Activated naive CD4-positive, alpha-beta T cell treated with Interleukin-2 at 50 U/mL for 16 hours (primary cell): ENCODE measurements around the gene STK33.

Experiments
- DNase-seq: peaks from one replicate; pipeline ENCODE4 v3.0.0-alpha.2; 2020

STK33 gene

DNA sequence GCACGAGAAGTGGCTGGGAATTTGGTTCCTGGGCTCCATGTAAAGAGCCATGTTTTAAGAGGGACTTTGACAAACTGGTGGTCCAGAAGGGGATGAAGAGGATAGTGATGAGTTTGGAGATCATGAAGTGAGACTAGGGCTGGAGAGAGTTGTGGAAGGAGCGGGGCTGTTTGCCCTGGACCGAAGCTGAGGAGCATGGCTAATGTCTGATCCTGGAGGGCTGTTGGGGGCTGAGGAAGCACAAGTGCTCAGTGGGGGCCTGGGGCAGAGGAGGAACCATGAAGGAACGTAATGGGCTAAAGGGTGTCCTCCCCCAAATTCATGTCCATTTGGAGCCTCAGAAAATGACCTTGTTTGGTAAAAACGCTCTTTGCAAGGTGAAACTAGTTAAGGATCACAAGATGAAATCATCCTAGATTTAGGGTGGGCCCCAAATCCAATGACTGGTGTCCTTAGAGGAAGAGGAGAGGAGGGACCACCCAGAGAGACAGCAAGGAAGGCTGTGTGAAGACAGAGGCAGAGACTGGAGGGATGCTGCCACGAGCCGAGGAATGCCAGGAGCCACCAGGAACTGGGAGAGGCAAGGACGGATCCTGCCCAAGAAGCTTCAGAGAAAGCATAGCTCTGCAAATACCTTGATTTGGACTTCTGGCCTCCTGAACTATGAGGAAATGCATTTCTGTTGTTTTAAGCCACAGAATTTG lies 223.1 kb downstream of the STK33 start:
- no peak for DNase-seq

DNA sequence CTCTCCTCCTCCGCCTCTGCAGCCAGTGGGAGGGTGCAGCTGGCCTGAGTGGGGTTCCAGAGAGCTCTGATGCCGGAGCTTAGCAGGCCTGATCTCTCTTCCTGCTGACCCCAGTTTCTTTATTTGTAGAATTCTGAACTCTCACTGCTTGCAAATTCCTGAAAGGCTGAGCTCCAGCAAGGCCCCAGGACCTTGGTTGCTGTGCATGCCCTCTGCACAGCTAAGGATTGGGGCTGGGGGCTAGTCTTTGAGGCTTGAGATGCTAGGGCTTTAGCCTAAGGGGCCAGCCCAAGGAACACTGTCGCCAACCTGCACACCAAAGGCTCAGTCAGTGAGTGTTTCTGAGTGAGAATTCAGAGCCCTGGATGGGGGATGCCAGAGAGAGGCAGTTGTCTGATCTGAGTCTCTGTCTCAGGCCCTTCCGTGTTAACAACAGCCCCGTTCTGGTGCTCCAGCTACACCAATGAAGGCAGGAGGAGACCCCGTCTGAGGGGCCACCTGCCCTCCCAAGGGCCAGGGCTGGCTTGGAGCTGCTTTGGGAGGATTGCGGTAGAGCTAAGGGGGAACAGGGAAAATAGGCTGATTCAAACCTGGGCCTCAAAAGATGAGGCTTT lies 224.3 kb downstream of the STK33 start:
- no peak for DNase-seq

DNA sequence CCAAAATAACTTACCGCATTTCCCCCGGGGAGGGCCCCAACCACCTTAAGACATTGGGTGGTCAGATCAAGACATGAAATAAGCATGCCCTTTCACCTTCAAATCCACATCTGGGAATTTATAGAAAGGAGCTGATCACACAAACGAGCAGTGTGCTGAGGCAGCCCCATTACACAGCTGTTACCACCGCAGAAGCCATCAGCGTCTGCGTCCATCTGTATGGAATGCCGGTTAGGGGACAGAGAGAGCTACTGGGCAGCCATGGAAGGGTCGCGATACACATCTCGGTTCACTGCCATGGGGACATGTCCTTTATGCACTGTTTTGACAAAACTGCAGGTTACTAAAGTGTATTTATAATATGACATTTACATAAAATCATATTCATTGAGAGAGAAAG lies 225.3 kb downstream of the STK33 start:
- no peak for DNase-seq

DNA sequence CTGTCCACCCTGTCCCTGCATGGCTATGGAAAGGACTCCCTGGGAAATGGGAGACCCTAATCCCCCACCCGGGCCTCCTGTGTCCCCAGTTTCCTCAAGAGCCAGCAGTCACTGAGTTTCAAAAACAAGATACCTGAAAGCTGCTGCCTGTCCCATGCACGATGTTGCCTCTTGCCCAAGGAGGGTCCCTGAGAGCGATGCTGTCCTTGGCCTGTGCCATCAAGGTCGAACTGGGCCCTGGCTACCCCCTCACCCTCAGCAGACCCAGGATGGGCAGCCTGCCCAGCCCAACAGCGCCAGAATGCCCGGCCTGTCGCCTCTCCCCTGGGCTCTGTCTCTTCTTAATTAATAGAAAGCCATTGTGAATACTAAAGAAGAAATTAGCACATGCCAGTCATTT lies 225.8 kb downstream of the STK33 start:
- no peak for DNase-seq

DNA sequence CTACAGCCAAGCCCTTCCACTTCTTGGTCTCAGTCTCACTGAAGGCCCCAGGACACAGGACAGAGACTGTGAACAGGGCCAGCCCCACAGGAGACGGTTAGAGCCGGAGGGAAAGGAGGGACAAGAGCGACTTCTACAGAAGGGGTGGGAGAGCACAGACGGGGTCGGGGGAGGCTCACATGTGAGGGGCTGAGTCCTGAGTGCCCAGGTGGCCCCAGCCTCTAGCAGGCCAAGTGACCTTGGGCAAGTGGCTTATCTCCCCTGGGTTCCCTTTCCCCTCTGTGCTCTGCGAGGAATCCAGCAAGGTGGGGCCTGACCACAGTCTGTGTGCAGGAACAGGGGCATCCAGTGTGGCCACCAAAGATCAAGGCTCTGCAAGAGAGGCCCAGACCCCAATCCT lies 227.7 kb downstream of the STK33 start:
- DNase-seq: no peak

DNA sequence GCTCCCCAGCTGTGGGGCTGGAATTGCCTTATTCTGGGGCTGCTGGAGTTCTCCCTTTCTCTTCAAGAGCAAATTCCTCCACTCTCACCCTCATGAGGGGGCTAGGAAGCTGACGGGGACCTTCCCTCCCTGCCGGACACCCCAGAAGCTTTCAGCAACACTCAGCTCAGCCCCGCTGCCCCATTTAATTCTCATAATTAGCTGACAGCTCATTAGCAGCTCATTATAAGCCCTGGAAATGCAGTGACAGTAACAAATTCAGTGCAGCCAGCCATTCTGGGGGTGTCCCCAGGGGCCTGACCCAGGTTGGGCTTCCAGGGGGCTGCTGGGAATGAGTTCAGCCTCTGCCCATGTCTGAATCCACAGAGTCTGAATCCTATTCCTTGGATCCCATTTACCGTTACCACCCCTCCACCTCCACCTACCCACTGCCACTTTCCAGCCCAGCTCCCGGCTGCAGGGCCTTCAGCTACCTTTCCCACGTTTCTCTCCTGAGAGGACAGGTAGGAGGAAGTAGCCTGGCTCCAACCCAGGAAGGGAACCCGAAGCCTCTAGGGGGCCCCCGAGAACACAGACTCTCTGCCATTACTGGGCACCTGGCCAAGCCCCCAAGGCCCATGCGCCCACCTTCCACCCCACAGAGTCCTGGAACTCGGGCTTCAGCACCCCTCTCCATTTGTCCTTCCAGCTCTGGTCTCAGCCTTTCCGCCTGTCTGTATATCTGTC lies 228.6 kb downstream of the STK33 start:
- no peak for DNase-seq

DNA sequence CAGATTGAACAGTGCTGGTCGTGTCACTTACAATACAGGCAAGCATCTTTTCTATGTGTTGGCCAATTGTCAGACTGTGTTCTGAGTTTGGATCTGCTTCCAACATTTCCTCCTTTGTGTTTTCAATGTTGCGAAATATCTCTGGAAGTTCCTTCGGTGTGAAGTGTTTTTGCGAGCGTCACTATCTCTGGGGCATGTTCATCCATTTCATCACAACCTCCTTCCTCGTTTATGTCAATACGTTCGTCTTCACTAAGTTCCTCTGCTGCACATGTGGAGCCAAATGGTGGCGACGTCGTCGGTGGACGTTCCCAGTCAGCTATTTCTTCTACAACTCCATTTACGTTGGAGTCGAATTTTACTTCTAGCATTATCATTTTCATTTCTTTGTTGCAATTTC lies 230.1 kb downstream of the STK33 start:
- no peak for DNase-seq

DNA sequence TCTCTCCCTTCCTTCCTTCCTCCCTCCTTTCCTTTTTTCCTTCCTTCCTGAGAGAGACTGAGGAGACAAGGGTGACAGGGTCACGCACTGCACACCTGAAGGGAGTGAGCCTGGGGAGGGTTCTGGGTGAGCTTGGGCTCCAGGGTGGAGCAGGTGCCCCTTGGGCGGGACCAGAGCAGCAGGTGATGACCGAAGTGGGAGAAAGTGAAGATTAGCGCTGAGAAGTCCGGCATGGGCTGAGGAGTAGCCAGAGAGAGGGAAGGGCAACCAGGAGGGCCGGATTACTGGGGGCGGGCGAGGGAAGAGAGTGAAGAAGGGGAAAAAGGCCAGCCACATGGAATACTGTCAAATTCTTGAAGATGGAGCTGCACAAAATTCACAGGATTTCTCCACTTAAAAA lies 231.1 kb downstream of the STK33 start:
- no peak for DNase-seq

DNA sequence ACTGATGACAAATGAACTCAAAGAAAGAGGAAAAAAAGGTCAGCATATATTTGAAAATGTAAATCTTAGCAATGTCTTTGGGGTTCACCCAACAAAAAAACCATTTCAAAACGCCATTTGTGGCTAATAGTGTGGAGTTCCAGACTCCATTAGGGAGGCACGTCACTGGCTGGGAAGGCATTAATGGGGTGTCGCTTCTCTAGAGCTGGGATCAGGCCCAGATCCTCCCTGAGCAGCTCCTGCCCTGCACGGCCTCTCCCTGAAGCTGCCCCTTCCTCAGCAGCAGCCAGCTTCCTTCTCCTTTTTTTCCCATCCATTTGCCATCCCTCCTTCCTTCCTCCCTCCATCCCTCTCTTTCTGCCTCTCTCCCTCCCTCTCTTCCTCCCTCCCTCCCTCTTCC lies 231.5 kb downstream of the STK33 start:
- no peak for DNase-seq

DNA sequence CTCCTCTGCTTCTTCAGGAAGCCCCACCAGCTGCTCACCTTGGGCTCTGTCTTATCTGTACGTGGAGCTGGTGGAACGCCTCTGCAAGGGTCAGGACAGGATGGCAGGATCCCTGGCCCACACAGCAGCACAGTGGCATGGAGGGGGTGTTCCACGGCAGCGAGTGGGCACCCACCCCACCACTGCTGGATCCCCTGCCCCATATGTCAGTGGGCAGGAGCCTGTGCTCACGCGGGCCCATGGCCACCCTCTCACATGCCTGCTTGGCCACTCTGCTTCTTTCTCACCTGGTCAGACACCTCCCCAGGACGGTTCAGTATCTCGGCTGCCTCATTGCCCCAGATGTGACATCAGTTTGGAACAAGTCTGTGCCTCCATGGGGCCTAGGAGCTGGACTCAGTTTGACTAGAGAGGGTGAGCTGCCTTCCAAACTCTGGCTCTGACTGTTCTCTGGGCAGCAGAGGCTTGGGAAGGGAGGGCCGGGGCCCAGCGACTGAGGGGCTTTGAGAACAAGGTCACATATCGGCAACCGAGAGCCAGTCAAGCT lies 232.3 kb downstream of the STK33 start:
- no peak for DNase-seq

DNA sequence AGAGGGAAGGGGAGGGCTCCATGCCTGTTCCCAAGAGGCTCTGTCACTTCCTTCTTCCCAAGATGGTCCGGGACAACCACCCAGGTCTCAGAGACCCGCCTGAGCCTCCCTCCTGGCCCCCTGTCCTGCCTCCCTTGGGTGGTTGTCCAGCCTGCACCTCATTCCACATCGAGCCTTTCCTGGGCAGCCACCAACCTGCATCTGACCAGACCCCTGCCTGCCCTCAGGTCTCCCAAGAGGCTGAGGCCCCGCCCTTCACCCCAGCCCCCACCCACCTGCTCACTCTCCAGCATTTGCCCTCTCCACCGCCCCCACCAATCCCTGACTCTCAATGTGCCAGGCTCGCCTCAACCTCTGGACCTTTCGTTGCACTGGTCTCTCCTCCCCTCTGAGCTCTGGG lies 232.8 kb downstream of the STK33 start:
- no peak for DNase-seq

DNA sequence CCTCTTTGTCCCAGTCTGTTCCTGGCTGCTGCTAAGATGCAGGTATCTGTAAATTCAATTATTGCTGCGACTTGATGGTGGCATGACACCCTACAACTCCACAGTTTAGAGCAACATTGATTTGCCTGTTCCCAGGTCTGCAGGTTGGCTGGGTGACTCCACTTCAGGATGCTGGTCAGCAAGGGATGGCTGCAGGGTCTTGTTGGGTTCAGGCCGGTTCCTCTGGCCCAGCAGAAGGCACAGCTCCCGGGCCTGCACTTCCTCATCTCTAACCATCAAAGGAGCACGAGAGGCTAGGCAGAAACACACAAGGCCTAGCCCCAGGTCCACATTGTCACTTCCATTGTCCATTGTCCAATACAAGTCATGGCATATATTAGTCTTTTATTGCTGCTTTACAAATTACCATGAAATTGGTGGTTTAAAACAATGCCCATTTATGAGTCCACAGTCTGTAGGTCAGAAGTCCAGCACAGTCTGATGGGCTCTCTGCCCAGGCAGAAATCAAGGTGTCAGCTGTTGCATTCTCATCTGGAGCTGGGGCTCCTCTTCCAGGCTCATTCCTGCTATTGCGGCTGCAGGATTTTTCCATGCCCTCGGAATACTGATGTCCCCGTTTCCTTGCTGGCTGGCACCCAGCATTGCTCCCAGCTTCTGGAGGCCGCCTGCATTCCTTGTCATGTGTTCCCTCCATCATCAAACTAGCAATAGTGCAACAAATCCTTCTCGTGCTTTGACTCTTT lies 233.8 kb downstream of the STK33 start:
- DNase-seq: no peak

DNA sequence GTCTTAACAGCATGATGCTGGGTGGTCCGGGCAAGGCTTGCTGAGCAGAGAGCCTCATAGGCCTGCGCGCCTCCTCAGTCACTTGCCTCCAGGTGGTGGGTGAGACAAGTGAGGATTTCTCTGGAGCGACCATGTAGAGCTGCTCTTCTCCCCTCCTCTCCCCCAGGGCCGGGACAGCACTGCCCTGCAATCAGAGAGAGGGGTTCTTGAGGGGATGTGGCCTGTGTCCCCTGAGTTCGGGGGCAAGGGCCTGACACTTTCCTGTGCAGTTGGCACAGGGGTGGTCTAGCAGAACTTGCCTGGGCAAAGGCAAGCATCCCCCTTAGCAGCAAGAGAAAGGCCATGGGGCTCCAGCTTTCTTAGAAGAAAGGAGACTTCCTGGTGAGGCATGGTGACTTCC lies 234.5 kb downstream of the STK33 start:
- no peak for DNase-seq

DNA sequence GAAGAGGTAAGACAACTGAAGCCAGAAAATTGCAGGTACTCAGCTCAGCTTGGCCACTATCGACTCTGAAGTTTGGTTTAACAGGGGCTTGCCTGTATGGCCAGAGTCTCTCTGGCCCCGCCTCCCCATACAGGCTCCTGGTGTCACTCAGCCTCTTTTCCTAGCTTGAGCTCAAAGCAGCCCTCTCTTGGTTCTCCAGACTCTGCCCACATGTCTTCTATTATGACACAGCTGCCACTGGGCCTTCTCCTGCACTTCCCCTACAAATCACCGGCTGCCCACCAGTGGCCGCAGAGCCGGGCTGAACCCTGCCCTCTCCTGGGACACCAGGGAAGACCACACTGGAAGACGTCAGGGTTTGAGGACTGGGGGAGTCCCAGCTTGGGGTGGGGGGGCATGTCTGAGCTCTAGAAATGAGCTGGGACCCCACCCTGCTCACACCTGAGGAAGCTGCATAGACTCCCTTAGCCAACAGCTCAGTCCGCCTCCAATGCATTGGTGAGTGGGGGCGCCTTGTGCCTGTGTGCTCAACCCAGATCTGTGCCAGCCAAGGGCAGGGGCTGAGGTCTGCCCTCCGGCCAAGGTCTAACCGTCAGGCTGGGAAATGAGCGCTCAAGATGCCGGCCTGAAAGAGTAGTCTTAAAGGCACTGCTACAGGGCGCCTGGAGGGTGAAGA lies 236.0 kb downstream of the STK33 start:
- no peak for DNase-seq

DNA sequence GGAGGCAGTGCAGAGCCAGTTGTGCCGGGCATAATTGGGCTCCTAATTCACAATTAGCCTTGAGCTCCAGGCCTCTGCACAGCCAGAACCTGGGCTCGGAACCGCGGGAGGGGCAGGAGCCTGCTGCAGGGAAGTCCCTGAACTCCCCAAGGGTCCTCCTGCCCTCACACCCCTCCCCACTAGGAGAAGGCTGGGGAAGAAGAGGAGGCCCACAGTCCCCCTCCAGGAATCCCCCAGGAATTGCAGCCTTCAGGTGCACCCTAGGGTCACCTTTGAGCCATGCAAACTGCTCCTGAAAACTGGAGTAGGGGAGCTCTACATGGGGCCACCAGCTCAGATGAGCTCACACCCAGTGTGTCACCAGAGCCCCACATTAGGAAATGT lies 236.5 kb downstream of the STK33 start:
- DNase-seq: no peak

DNA sequence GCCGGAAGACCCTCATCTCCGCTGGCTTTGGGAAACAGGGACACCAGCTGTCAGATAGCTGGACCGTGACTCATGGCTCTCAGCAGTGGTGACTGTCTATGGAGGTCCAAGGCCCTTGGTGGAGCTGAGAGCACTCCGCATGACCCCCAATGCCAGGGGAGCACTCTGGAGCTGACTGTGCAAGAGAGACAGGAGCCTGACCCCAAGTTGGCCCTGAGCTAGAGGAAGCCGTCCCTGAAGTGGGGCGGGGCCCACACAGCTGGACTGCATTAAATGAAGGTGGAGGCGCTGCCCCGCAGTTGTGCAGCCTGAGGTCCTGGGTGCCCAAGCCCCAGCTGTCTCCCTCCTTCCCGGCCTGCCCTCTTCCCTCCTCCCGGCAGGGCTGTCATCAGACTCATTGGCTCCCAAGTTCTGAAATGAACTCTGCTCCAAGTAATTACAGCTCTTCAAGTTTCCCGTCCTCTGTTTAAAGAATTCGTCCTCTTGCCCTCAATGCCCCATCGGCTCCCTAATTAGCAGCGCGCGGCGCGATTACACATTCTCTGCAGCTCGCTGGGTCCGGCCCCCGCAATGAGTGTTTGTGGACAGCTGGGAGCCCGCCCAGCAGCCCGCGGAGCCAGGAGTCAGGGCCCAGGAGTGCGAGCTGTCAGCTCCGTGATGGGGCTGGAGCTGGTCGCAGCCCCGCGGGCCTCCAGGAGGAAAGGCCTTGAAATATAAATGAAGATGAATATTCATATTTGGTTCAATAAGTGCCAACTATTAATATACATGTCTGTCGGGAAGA lies 237.1 kb downstream of the STK33 start:
- DNase-seq: no peak

DNA sequence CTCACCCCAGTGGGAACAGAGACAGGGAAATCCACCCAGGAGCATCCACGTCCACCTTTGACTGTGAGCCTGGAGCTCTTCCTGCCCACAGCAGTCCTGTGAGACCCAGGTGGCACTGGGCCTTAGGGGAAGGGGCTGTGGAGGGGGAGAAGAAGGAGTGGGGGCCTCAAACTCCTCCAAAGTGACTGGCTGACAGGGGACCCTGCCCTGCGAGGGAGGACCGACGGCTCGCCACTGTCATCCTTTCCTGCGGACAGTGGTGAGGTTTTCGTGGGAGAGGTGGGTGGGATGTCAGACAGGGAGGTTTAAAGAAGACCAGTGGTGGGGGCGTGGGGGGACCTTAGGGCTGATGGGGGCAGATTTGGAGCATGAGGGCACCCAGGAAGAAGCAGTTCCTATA lies 237.8 kb downstream of the STK33 start:
- no peak for DNase-seq

DNA sequence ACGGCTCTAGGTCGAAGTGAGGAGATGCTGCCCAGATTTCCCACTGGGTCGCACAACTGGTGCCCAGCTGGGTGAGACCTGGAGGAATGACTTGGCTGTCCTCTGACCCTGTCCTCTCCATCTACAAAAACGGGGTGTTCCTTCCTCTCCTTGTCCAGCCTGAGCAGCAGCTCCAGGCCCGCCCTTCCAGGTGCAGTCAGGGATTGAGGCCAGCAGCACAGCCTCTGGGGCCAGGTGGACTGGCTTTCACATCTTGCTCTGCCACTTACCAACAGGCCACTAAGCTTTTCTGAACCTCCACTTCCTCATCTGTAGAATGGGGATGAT lies 238.6 kb downstream of the STK33 start:
- DNase-seq: no peak

DNA sequence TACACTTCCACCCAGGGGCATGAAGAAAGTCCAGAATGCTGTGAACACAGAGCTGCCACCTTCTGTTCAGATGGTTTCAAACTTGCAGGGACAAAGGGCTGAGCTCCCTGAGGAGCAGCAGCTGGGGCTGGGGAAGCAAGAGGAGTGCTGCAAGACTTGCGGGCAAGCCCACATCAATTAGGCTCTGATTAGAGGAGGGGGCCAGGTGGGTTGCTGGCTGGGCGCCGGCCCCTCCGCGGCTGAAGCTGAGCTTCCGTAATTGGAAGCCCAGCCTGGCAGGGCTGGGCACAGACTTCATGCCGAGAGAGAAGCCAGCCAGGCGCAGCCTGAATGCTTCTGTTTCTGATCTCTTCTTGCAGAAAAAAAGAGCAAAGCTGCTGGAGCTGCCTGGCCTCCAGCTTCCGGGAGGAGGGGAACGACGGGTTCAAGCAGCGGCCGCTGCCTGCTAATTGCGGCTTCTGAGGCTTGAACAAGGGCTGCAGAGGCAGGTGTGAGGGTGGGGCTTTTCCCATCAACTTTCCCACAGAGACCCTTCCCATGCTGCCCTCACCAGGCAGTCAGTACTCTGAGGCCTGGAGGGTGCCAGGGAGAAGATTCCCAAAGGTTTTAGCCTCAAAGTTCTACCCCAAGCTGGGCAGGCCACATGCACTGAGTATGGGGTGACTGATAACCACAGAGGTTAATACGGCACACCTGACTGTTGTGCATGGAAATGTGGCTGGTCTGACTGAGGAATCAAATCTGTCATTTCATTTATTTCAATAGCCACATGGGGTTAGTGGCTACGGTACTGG lies 239.2 kb downstream of the STK33 start:
- DNase-seq: no peak

DNA sequence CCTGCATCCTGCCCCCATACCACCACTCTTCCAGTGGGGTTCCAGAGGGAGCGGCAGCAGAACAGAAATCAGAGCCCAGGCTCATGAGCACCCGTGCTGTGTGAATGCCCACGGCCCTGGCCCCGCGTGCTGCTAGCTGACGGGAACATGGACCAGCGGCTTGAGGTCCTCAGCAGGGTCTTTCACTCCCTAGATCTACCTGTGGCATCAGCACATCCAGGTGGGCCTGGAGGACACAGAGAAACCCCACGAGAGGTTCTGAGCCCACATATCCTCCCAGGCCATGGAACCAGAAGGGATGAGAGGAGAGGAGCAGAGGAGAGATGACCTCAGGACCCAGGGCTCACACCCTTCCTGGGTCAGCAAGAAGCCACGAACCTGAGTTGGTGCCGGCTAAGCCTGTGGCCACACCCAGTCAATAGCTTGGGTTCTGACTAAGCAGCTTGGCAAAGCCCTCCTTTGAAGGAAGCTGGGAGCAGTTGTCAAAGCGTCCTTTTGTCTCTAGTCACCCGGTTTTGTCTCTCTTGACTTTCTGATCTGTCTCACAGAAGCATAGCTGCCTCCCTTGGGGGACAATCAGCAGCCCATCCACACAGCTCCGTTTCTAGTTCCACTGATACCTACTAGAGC lies 241.0 kb downstream of the STK33 start:
- DNase-seq: no peak
